Lower leg skin (tissue), 3 donors: ENCODE measurements around the gene TCF7L1.

Experiments used
- POLR2A ChIP-seq, 2 donors: fragments of 450-650 bp; IDR thresholded peaks; one replicate each; pipeline ENCODE4 v1.6.1; 2016 to 2017; ENCODE audit warnings: antibody characterized with exemption in 2 of 2, mild to moderate bottlenecking in 1 of 2, moderate library complexity in 1 of 2
- TF ChIP-seq, protein P1 (sequence below), 3 donors: fragments of 450-650 bp; IDR thresholded peaks; one replicate each; pipeline ENCODE4 v1.5.1; 2016; ENCODE audit warnings: antibody characterized with exemption in 3 of 3, mild to moderate bottlenecking in 3 of 3, moderate library complexity in 2 of 3

DNA sequence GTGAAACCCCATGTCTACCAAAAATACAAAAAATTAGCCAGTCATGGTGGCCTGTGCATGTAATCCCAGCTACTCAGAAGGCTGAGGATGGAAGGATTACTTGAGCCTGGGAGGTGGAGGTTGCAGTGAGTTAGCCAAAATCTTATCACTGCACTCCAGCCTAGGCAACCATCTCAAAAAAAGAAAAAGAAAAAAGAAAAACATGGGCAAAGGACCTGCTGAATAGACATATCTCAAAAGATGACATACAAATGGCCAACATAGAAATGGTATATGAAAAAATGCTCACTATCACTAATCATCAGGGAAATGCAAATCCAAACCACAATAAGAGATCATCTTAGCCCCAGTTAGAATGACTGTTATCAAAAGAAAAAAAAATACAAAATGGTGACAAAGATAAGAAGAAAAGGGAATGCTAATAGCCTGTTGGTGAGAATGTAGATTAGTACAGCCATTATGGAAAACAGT is 196.0 kb downstream of the TCF7L1 start:
- TF ChIP-seq, protein P1, sequence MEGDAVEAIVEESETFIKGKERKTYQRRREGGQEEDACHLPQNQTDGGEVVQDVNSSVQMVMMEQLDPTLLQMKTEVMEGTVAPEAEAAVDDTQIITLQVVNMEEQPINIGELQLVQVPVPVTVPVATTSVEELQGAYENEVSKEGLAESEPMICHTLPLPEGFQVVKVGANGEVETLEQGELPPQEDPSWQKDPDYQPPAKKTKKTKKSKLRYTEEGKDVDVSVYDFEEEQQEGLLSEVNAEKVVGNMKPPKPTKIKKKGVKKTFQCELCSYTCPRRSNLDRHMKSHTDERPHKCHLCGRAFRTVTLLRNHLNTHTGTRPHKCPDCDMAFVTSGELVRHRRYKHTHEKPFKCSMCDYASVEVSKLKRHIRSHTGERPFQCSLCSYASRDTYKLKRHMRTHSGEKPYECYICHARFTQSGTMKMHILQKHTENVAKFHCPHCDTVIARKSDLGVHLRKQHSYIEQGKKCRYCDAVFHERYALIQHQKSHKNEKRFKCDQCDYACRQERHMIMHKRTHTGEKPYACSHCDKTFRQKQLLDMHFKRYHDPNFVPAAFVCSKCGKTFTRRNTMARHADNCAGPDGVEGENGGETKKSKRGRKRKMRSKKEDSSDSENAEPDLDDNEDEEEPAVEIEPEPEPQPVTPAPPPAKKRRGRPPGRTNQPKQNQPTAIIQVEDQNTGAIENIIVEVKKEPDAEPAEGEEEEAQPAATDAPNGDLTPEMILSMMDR (IDR thresholded peaks at IDR 0.05) = no peak
- no peak for TF ChIP-seq POLR2A (IDR thresholded peaks at IDR 0.05)
